GM20431 (cell line): ENCODE measurements around the gene FALEC.
"Not testable (repeated sequence)": the region's sequence is repeated elsewhere in the genome, so short reads cannot be mapped to it uniquely, and the experiment has no call there.

ENCODE experiments used
- in situ Hi-C: fragments of 300-500 bp; cut with MseI, MboI; formaldehyde crosslinking; loops from one replicate; pipeline ENCODE4 v1.15.0; 2020; ENCODE audit warnings: low sequenced_read_pairs; ENCODE audit not compliant: unreplicated experiment

FALEC gene

DNA sequence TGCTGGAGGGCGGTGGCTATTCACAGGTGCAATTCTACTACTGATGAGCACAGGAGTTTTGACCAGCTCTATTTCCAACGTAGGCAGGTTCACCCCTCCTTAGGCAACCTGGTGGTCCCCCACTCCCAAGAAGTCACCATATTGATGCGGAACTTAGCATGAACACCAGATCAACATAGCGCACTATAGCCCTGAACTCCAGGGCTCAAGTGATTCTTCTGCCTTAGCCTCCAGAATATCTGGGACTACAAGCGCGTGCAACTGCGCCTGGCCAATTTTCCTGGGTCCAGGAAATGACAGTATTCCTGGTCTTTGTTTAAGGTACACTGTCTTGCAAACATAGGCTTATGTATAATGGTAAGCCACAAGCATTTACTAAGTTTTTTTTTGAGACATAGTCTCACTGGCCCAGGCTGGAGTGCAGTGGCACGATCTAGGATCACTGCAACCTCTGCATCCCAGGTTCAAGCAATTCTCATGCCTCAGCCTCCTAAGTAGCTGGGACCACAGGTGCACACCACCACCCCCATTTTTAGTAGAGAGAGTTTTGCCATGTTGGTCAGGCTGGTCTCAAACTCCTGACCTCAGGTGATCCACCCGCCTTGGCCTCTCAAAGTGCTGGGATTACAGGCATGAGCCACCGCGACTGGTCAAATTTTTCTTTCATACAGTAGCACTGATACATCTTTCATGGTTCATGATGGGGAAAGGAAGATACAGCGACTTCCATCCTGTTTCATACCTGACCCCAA, 51.2 kb downstream of the FALEC start:
- in situ Hi-C loops: no loop called here

DNA sequence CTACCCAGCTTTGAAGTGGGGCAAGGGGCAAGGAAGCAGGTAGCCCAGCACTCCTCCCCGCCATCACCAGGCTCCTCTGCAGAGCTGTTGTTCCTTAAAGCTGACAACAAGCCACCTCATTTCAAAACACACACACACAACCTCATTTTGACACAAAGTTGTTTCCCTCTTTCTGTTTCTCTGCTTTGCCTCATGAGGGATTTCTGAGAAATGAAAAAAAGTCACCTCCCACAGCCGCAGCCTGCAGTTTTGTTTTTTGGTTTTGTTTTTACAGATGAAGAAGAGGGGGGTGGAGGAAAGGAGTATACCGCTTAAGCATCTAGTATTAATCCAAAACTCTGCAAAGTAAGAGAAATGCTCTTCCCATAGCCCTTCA, 51.8 kb downstream of the FALEC start:
- in situ Hi-C loops: no loop called here

DNA sequence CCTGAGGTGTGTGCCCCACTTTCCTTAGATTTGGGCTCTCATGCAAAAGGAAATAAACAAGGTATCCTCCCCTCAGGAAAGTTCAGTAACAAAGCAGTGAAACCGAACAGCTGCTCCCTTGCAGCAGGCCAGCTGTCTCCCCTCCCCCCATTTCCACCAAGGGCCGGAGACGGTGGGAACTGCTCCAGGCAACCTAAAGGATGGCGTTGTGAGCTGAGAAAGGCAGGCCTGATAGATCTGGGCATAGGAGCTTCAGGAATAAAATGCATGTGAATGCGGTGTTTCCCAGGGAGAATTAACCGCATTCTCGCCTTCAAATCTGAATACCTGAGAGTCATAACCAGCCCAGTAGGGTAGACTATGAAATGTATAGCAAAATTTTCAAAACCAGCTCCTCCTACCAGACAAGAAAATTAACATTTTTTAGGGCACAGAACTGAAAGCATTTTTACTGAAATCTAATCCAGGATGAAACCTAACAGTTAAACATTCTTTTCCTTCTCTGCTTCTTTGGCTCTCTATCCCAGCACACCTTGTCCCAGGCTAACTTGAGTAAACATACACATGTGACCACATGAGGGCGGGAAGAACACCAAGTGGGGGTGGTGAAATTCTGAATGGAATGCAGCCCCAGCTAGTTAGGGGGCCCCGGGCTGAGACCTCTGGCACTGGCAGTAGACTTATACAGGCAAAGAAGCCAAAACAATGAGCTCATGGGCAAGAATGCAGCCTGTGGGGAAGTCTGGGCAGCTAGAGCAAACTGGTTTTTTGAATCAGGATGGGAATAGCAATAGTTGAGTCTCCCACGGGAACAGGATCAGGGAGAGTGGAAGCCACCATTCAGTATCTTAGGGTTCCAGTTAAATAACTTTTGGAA, 52.4 kb downstream of the FALEC start:
- in situ Hi-C loops: no loop called here

DNA sequence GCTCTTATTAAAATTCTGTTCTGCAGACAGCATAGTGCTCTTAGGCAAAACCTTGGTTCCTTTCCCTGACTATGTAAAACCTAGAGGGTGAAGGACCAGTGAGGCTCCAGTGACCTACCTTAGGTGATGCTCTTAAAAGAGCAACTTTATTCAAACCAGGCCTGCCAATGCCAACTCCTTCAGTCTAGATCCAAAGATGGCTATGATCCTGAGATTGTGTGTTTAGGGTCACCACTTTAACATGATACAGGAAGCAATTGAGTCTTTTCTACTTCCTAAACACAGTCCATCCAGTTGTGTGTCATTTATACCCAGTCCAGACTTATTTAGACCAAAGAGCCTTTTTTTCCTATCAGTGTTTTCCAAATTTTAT, 53.0 kb downstream of the FALEC start:
- in situ Hi-C loops: no loop called here

DNA sequence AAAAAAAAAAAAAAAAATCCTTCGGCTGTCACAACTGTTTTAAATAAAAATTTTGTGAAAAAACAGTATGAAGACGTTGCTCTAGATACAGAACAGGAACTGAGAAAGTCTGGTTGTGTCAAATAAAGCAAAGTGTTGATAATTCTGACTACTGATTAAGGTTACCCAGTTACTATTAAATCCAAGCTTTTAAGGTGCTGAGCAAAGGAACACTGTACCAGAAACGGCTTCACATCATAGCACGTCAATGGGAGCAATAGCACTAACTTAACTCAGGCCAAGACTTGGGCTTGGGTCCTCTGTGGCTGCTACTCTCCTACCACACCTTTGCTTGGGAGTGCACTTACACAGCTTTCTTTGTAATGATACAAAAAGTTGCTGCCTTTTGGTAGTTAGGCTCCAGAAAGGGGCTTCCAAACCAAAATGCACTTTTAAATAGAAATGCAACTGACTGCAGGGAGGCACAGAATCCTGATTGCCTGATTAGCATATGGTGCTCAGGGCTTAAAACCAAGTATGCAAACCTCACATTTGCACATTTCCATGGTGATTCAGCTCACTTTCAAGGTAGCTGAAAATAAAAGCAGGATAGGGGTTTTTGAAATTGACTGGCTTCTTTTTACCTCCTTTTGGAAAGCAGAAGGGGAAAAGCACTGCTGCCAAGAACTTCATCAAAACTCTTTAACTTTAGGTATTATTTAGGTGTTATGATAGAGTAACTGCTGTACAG, 57.5 kb downstream of the FALEC start:
- in situ Hi-C loops: no loop called here

DNA sequence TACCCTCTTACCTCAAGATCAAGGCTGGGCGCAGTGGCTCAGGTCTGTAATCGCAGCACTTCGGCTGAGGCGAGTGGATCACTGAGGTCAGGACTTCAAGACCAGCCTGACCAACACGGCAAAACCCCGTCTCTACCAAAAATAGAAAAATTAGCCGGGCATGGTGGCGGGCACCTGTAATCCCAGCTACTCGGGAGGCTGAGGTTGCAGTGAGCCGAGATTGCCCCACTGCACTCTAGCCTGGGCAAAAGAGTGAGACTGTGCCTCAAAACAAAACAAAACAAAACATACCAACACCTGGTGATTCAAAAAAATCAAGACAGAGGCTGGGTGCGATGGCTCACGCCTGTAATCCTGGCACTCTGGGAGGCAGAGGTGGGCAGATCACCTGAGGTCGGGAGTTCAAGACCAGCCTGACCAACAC, 58.1 kb downstream of the FALEC start:
- in situ Hi-C loops: not testable (repeated sequence)

DNA sequence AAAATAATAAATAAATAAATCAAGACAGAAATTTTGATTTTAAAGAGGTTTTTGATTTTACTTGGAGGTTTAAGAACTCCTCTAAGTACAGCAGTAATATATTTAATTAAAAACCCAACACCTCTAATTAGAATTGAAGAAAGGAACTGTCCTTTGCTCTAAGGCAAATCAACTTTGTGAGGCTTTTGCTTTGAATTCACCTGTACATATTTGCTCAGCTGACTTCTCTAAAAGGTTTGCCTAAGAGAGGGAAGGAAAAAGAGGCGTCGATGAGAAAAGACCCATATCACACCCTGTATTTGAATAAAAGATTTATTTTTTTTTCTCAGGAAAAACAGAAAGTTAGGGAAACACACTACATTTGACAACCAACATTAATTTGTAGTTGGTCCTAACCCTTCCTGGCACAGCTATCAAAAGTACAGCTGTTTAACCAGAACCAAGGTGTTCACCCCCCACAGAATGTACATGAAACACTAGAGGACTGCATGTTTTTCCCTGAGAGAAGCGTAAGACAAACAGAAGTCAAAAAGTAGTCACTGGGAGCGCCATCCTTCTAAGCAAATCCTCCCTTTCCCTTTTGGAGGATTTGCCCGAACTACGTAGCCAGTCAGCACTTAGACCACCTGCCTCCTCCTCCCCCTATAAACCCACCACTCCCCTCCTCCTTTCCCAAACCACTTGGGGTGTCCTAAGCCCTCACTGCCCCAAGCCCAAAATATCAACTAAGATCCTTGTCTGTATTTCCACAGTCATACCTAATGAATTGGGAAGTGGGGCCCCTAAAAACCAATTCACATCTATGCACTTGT, 58.9 kb downstream of the FALEC start:
- in situ Hi-C loops: no loop called here

DNA sequence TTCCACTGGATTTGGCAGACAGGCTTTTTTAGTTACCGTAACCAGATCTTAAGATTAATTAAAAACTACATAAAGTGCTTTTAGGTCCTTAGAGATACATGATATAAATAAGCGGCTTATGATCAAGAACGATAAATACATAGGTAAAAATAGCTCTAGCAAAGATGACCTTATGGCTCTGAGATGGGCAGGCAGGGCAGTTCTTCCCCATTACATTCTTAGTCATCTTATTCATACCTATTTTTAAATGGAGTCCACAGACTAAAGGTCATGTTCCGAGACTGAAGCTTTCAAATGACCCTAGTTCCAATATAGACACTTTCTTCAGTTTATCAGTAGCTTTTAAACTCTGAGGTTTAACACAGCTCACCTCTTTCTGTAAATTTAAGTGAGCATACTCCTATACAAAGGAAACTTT, 59.5 kb downstream of the FALEC start:
- in situ Hi-C loops: no loop called here

DNA sequence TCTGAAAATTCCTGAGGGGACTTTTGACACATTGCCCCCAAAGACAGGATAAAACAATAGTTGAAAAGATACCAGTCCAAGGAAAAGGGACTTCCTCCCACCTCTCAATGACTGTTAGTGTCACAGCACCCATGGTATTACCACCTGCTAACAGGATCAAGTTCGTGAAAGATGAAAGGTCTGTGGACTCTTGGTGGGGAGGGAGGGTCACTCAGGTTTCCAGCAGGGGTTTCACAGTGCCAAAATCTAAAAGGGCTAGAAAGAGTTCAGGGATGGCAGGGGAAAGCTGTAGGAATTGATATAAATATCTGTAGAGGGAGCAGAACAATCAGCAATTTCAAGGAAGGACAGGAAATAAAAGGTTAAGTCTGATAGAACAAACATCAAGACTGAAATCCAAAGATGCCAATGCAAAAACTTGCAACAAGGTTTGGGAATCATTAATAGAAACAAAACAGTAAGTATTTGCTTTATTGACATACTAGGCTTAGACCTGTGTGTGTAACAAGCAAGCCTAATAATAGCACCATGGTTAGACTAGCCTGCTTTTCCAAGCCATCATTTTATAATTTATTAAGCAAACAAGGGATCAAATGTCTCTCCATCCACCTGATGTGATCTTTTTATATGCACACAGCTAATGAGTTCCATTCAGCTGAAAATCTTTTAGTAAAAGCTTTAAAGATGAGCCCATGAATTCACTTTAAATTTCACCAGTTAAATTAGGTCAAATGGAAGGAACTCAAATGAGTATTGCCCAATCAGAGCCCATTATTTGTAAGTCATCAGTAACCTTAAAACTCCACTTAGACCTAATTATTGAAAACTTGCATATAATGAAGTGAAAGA, 60.2 kb downstream of the FALEC start:
- in situ Hi-C loops: no loop called here

DNA sequence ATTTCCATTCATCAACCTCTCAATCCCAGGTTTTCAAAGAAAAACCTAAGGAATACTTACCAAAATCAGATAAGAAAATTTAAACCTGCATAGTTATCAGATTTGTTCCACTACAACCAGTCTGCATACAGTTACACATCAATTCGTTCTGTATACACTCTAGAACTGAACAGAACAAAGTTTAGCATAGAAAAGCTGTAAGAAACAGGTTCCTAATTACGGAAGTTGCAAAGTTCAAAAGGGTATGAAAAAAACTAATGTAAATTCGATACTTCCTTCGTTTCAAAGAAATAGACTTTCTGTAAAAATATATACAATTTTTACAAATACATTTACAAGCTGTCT, 60.8 kb downstream of the FALEC start:
- in situ Hi-C loops: no loop called here

DNA sequence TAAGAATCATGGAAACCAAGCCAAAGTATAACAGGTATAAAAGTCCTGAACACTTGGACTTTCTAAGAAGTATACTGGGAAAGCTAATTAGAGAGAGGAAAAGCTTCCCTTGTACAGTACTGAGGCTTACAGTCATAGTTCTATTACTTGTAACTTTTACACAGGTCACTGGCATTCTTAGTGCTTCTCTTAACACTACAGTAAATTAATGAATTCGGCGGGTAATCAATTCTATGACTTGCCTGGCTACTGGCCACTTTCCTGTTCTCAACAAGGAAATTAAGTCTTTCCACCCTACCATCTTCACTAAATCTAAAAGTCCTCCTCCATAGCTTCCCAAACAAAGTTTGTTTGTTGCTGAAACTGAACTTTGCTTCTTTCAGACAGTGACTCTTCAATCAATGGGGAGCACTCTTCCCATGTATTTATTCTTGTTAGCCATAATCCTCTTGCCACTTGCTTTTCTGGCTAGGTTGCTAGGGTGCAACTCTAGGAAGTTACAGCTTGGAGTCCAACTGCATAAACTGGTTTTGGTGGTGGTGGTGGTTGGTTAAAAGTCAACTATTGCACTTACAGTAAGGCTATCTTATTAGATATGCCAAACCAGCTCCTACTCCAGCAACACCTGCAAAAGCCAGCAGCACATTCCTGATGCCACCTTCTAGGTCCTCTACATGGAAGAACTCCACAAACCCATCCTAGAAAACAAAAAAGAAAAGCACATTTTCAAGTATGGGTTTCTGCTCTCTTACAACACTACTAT, 61.4 kb downstream of the FALEC start:
- in situ Hi-C loops: no loop called here

DNA sequence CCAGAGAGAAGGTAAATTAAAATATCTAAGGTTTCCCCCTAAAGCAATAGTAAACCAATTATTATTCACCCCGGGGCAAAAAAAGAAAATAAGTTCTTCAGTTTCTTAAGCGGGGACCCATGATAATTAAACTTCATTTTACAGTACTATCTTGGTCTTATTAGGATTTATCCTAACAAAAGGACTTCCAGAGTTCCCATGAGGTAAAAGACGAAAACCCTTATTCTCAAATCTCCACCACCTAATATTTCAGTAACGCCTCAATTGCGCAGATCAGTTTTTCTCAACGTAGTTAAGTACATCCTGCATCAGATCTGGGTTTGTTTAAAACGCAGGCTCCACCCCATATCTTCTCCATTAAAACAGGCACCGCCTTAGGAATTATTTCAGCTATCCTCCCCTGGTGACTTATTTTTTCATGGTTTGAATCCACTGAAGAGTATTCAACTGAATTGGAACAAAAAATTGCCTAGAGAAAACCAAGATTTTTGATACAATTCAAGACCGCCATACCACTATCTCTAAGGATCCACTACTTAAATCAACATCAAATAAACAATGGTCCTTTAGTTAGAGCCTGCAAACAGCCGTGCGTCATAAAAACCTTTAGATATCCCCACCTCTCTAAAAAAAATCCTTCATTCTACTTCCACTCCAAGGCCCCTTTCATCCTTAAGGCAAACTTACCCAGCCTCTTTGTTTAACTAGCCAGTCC, 62.2 kb downstream of the FALEC start:
- in situ Hi-C loops: no loop called here

DNA sequence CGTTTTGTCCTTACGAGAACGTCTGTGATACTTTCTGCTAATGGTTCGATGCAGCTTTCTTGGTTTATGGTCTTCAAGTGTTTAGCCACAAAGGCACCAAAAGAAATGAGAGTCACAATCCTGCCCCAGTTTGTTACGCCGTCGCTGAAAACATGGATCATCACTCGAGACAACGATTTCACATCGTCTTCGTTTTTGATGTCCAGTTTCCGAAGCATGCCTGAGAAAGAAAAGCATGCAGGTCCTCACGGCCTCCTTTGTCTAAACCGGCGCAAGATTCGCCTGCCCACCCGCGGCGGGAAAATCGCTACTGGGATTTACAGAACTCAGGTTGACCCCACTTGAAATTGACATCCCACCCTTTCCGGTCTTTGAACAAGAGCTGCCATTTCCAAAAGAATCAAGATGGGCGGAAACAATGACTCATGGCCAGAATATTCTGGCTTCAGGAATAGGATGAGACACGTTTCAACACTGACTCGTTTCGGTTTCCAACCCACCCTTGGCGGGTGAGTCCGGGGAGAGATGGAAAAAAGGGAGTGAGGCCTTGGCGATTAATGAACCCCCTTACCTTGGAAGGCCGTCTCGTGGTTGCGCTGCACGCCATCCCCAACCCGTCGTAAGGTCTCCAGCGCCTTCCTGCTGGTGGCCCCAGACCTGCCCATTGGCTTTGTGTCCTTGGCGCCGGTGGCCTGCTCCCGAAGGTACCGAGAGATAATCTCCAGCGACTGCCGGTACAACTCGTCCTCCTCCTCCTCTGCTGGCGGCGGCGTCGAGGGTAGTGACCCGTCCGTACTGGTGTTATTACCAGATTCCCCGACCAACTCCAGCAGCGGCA, 62.9 kb downstream of the FALEC start:
- in situ Hi-C loops: no loop called here

DNA sequence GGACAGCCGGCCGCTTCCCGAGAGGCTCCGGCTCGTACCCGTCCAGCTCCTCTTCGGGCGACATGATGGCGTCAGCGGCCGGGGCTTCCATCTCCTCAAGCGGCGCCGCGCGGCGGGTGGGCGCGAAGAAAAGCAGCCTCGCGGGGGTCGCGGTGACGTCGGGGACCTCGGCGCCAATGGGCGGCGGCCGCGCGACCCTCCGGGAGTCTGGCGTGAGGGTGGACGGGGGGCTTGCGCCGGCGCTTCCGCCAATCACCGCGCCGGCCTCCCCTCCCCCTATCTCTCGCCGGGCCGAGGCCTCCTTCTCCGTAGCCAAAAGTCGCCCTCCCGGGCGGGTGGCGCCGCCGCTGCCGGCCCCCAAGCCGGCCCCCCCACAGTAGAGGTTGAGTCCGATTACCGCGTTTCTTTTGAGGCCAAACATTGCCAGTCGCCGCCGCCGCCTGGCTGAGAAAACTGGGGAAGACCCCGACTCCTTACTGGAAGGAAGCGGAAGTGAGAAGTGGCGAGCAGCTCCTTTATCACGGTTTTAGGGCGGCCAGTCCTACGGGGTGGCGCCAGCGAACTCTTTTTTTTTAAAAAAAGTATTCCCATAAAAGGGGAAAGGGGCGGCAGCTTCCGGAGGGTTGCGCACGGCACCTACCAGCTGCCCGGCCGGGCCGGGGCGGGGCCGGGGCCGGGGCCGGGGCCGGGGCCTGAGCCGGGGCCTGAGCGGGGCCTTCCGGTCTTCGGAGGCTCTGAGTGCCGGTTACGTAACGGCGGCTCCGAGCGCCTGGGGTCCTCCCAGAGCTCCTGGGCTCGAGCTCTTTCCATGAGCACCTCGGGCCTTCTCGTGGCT, 63.8 kb downstream of the FALEC start, which contains the start of gene MCL1:
Gene MCL1, minus strand, starts transcription at position 501 of the 835 bp plus-strand sequence. Its CDS starts 80 bp downstream, at position 421.
- in situ Hi-C loops: no loop called here

DNA sequence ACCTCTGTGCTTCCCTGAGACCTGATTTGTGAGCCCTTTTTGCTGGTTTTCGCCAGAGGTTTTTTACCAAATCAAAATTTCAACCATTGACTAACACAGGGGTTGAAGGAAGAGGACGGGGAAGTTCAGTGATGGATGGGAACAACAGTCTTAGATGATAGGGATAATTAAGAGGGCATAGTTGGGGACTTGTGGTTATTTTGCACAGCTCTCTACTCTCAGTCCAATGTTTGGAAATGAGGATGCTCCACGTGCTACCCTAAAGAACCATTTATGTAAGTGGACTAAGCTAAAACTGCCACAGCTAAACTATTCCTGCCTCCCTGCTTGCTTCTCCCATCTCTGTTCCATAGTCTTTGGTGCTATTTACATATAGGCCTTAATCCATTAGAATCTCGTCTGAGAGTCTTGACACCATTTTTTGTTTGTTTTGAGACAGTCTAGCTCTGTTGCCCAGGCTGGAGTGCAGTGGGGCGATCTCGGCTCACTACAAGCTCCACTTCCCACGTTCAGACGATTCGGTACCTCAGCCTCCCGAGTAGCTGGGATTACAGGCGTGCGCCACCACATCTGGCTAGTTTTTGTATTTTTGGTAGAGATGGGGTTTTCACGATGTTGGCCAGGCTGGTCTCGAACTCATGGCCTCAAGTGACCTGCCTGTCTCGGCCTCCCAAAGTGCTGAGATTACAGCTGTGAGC, 64.5 kb downstream of the FALEC start:
- in situ Hi-C loops: no loop called here
